ENCODE results near the gene SPDYE6. TPM values are rescaled to one million over a fixed set of nuclear protein-coding genes. Genes with fewer than 3 reads are reported as not detected.
"Not testable (repeated sequence)": the region's sequence is repeated elsewhere in the genome, so short reads cannot be mapped to it uniquely, and the experiment has no call there.

SPDYE6 gene
- polyA plus RNA-seq, 3 donors, result 0.12 to 0.29 TPM; not detected in 1

DNA sequence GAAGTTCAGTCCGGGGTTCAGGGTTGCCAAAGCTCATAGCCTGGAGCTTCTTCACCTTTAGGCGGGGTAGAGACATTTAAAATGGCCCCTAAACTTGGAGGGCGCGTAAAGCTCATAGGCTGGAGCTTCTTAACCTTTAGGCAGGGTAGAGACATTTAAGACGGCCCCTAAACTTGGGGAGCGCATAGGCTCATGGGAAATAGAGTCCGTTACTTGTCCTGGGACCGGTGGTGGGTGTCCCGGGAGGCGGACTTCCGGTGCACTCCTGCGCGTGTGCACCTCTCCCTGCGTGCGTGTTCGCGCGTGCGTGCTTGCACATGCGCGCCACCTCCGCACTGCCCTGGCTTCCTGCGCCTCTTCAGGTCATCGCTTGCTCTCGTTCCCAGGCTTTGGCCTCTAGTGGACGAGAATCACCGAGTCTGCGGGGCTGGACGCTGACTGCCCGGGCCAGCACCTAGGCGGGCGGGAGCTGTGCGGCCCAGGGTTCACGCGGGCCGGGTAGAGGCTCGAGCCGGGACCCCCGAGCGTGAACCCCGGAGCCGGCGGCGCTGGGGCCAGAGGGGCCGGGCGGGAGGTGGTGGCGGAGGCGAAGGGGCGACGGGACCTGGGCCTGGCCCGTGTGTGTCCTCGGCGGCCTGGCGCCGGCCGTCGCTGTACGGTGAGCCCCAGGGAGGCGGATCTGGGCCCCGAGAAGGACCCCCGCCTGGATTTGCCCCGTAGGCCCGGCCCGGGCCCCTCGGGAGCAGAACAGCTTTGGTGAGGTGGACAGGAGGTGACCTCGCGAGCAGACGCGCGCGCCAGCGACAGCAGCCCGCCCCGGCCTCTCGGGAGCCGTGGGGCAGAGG is 7.5 kb upstream of the SPDYE6 start:
- Histone ChIP-seq H3K27ac (ENCODE audit: low read depth in 1 of 2, low read length in 2 of 2) (peak overlapping the region; percentile 8 to 77), H3K4me3 (replicated peaks in 1 of 3; ENCODE audit: low read depth in 2 of 3, low read length in 3 of 3) (peak overlapping the region; percentile 40 to 78 (median 53)), H2AFZ (ENCODE audit: insufficient read depth, low read depth, low read length, poor library complexity, severe bottlenecking) (peak overlapping the region; percentile 68), H3K9ac (ENCODE audit: insufficient read depth, low read length, poor library complexity, severe bottlenecking) (peak overlapping the region; percentile 76), H3K4me2 (replicated peaks; ENCODE audit: extremely low read depth, low read length, poor library complexity, severe bottlenecking) (peak overlapping the region; percentile 22)
- H3K79me2 ChIP-seq (ENCODE audit: insufficient read depth, low read length); intact Hi-C loops (cut with micrococcal nuclease); H3K36me3 ChIP-seq (replicated peaks in 1 of 2; ENCODE audit: control insufficient read depth in 1 of 2, insufficient read depth in 2 of 2, low read length in 2 of 2); H4K20me1 ChIP-seq (ENCODE audit: insufficient read depth, low read length); H3K27me3 Mint-ChIP-seq (ENCODE audit: low read depth in 3 of 3); H3K9me3 Mint-ChIP-seq; H3K4me1 ChIP-seq (ENCODE audit: control insufficient read depth in 1 of 2, insufficient read depth in 2 of 2, low read length in 2 of 2); H3K27me3 ChIP-seq (ENCODE audit: control insufficient read depth in 2 of 2, insufficient read depth in 2 of 2, low read length in 2 of 2); H3K9me3 ChIP-seq (replicated peaks in 1 of 2; ENCODE audit: control insufficient read depth in 1 of 2, insufficient read depth in 1 of 2, low read length in 2 of 2): not testable (repeated sequence)
- Mint-ChIP-seq H3K4me1 (peaks cover 12% of the 10 kb centered on the region), H3K4me3 (peak overlapping the region; percentile 88 to 94), H3K27ac (peak overlapping the region; percentile 77 to 90 (median 80)), H3K36me3 (peaks cover 11 to 18% of the 10 kb centered on the region in 2 donors)
- DNase-seq, result peak; percentile 95 to 97 (median 96)
- TF ChIP-seq, protein P1, sequence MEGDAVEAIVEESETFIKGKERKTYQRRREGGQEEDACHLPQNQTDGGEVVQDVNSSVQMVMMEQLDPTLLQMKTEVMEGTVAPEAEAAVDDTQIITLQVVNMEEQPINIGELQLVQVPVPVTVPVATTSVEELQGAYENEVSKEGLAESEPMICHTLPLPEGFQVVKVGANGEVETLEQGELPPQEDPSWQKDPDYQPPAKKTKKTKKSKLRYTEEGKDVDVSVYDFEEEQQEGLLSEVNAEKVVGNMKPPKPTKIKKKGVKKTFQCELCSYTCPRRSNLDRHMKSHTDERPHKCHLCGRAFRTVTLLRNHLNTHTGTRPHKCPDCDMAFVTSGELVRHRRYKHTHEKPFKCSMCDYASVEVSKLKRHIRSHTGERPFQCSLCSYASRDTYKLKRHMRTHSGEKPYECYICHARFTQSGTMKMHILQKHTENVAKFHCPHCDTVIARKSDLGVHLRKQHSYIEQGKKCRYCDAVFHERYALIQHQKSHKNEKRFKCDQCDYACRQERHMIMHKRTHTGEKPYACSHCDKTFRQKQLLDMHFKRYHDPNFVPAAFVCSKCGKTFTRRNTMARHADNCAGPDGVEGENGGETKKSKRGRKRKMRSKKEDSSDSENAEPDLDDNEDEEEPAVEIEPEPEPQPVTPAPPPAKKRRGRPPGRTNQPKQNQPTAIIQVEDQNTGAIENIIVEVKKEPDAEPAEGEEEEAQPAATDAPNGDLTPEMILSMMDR (IDR thresholded peaks at IDR 0.05), result peak; percentile 16
- WGBS (ENCODE audit: insufficient coverage), result under 1% methylated on average over 44 of the region's 76 CpGs

DNA sequence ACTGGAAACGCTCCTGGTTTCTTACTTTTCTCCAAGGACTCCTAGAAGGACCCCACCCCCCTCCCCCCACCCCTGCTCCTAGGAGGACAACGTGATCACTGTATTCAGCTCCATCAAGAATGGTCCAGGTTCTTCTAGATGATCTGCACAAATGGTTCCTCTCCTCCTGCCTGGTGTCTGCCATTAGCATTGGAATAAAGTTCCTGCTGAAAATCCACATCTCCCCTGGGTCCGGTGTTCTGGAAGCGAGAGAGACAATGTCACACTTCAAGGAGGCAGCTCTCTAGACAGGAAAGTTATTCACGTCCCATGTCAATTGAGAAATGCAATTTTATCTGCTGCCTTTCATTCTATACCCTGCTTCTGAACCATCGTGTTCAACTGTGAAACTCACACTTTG is 9.3 kb downstream of the SPDYE6 start:
- intact Hi-C loops (cut with micrococcal nuclease); H3K4me2 ChIP-seq (replicated peaks; ENCODE audit: extremely low read depth, low read length, poor library complexity, severe bottlenecking); H3K4me3 ChIP-seq (replicated peaks in 1 of 3; ENCODE audit: low read depth in 2 of 3, low read length in 3 of 3); H3K27ac ChIP-seq (ENCODE audit: low read depth in 1 of 2, low read length in 2 of 2); H3K36me3 ChIP-seq (replicated peaks in 1 of 2; ENCODE audit: control insufficient read depth in 1 of 2, insufficient read depth in 2 of 2, low read length in 2 of 2); H3K9me3 Mint-ChIP-seq; H3K9ac ChIP-seq (ENCODE audit: insufficient read depth, low read length, poor library complexity, severe bottlenecking); H3K4me1 ChIP-seq (ENCODE audit: control insufficient read depth in 1 of 2, insufficient read depth in 2 of 2, low read length in 2 of 2); H4K20me1 ChIP-seq (ENCODE audit: insufficient read depth, low read length); H3K27me3 ChIP-seq (ENCODE audit: control insufficient read depth in 2 of 2, insufficient read depth in 2 of 2, low read length in 2 of 2); DNase-seq; H3K4me3 Mint-ChIP-seq; H3K27me3 Mint-ChIP-seq (ENCODE audit: low read depth in 3 of 3); H3K27ac Mint-ChIP-seq; H3K9me3 ChIP-seq (replicated peaks in 1 of 2; ENCODE audit: control insufficient read depth in 1 of 2, insufficient read depth in 1 of 2, low read length in 2 of 2); H3K36me3 Mint-ChIP-seq; H3K4me1 Mint-ChIP-seq; H2AFZ ChIP-seq (ENCODE audit: insufficient read depth, low read depth, low read length, poor library complexity, severe bottlenecking); H3K79me2 ChIP-seq (ENCODE audit: insufficient read depth, low read length): not testable (repeated sequence)
- no CpG with 5 or more reads among the region's 6 CpGs for WGBS (ENCODE audit: insufficient coverage)

DNA sequence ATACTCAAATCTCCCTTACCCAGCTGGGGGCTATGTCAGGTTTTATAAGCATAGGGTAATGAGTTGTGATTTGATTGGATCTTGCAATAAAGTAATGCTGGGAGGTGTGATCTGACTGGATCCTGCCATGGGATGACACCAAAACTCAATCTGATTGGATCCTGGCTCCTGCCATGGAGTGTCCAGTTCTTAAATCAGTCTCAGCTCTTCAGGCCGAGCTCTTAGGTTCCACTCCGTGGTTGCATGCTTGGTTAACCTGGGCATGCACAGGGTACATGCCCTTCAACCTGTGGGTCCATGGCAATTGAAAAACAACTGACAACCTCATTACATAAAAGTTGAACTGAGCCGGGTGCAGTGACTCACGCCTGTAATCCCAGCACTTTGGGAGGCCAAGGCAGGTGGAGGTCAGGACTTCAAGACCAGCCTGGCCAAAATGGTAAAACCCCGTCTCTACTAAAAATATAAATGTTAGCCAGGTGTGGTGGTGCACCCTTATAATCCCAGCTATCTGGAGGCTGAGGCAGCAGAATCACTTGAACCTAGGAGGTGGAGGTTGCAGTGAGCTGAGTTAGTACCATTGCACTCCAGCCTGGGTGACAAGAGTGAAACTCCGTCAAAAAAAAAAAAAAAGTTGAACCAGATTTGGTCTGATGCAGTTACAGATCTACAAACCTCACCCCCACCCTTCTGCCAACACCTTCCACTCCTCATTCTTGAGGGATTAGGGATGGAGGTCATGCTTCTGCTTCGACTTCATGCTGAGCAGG is 15.5 kb downstream of the SPDYE6 start:
- H3K4me1 ChIP-seq (ENCODE audit: control insufficient read depth in 1 of 2, insufficient read depth in 2 of 2, low read length in 2 of 2); H3K4me1 Mint-ChIP-seq; H4K20me1 ChIP-seq (ENCODE audit: insufficient read depth, low read length); H3K27me3 Mint-ChIP-seq (ENCODE audit: low read depth in 3 of 3); H3K27ac Mint-ChIP-seq; H3K36me3 ChIP-seq (replicated peaks in 1 of 2; ENCODE audit: control insufficient read depth in 1 of 2, insufficient read depth in 2 of 2, low read length in 2 of 2); H3K4me3 ChIP-seq (replicated peaks in 1 of 3; ENCODE audit: low read depth in 2 of 3, low read length in 3 of 3); H3K27ac ChIP-seq (ENCODE audit: low read depth in 1 of 2, low read length in 2 of 2); H3K4me3 Mint-ChIP-seq; H2AFZ ChIP-seq (ENCODE audit: insufficient read depth, low read depth, low read length, poor library complexity, severe bottlenecking); H3K9me3 Mint-ChIP-seq; H3K4me2 ChIP-seq (replicated peaks; ENCODE audit: extremely low read depth, low read length, poor library complexity, severe bottlenecking); H3K79me2 ChIP-seq (ENCODE audit: insufficient read depth, low read length); H3K9me3 ChIP-seq (replicated peaks in 1 of 2; ENCODE audit: control insufficient read depth in 1 of 2, insufficient read depth in 1 of 2, low read length in 2 of 2); H3K9ac ChIP-seq (ENCODE audit: insufficient read depth, low read length, poor library complexity, severe bottlenecking); intact Hi-C loops (cut with micrococcal nuclease); H3K27me3 ChIP-seq (ENCODE audit: control insufficient read depth in 2 of 2, insufficient read depth in 2 of 2, low read length in 2 of 2); DNase-seq; H3K36me3 Mint-ChIP-seq: not testable (repeated sequence)
- WGBS (ENCODE audit: insufficient coverage), result no CpG with 5 or more reads among the region's 7 CpGs
